Lower leg skin (tissue), 4 donors: ENCODE measurements around the gene FAM200B. TPM values are rescaled to one million over a fixed set of nuclear protein-coding genes. Genes with fewer than 3 reads are reported as not detected.

Experiments
- DNase-seq, 2 donors: peaks; one replicate each; pipeline ENCODE4 v3.0.0-alpha.2; 2019; ENCODE audit warnings: low spot score in 2 of 2
- H3K4me3 ChIP-seq: fragments of 200-600 bp; sonication (generic); 2 replicates; pipeline ENCODE4 v1.5.1; 2017; ENCODE audit warnings: mild to moderate bottlenecking, low read depth; ENCODE audit not compliant: poor library complexity, severe bottlenecking
- POLR2A ChIP-seq, 2 donors: fragments of 450-650 bp; IDR thresholded peaks; one replicate each; pipeline ENCODE4 v1.6.1; 2016 to 2017; ENCODE audit warnings: antibody characterized with exemption in 2 of 2, mild to moderate bottlenecking in 1 of 2, moderate library complexity in 1 of 2
- WGBS, 2 donors: methylation state at CpG; one replicate each; pipeline ENCODE4 v1.1.5; 2018; 5-methylcytosine and 5-hydroxymethylcytosine counted together
- intact Hi-C: fragments of 100-400 bp; cut with DNase I; formaldehyde crosslinking; loops from one replicate; pipeline ENCODE4 v1.15.0; 2023; ENCODE audit warnings: low total_unique reads
- total RNA-seq, 4 donors: library from RNA; depleted of rRNA; stranded (reverse); fragments of >200 nt; gene quantifications; one replicate each; pipeline ENCODE4 v1.1.0, GENCODE V29; 2016
- TF ChIP-seq, protein P1 (sequence below), 3 donors: fragments of 450-650 bp; IDR thresholded peaks; one replicate each; pipeline ENCODE4 v1.5.1; 2016; ENCODE audit warnings: antibody characterized with exemption in 3 of 3, mild to moderate bottlenecking in 3 of 3, moderate library complexity in 2 of 3

FAM200B gene
- total RNA-seq, 4 donors from 2014 or later, result 19.1 to 37.2 (median 28.9) TPM

DNA sequence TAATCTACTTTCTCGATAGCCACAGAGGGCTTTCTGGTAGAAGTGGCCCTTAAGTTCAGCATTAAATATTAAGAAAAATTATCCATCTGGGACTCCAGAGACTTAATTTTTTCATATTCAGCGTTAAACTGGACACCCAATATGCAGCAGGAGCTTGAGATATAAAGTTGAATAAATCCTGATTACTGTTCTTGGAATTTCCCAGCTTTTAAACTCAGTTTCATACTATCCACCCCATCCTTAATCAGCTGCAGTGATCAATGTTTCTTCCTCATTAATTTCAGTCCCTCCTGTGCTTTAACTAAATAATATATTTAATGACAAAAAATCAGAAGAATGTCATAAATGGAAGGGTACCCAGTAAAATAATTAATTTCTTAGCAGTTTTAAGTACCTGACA, 22.8 kb upstream of the FAM200B start:
- TF ChIP-seq, protein P1, sequence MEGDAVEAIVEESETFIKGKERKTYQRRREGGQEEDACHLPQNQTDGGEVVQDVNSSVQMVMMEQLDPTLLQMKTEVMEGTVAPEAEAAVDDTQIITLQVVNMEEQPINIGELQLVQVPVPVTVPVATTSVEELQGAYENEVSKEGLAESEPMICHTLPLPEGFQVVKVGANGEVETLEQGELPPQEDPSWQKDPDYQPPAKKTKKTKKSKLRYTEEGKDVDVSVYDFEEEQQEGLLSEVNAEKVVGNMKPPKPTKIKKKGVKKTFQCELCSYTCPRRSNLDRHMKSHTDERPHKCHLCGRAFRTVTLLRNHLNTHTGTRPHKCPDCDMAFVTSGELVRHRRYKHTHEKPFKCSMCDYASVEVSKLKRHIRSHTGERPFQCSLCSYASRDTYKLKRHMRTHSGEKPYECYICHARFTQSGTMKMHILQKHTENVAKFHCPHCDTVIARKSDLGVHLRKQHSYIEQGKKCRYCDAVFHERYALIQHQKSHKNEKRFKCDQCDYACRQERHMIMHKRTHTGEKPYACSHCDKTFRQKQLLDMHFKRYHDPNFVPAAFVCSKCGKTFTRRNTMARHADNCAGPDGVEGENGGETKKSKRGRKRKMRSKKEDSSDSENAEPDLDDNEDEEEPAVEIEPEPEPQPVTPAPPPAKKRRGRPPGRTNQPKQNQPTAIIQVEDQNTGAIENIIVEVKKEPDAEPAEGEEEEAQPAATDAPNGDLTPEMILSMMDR (IDR thresholded peaks at IDR 0.05), result no peak
- no peak for TF ChIP-seq POLR2A (IDR thresholded peaks at IDR 0.05)
- no peak for DNase-seq
- 90 to 96% methylated on average over 2 of the region's 2 CpGs for WGBS, 2 donors
- H3K4me3 ChIP-seq, result no peak overlapping the region
- intact Hi-C loops, result loop anchor here (10.0 kb wide), 1 partner anchor 654 kb away; the partner anchor contains the start of gene CPEB2

DNA sequence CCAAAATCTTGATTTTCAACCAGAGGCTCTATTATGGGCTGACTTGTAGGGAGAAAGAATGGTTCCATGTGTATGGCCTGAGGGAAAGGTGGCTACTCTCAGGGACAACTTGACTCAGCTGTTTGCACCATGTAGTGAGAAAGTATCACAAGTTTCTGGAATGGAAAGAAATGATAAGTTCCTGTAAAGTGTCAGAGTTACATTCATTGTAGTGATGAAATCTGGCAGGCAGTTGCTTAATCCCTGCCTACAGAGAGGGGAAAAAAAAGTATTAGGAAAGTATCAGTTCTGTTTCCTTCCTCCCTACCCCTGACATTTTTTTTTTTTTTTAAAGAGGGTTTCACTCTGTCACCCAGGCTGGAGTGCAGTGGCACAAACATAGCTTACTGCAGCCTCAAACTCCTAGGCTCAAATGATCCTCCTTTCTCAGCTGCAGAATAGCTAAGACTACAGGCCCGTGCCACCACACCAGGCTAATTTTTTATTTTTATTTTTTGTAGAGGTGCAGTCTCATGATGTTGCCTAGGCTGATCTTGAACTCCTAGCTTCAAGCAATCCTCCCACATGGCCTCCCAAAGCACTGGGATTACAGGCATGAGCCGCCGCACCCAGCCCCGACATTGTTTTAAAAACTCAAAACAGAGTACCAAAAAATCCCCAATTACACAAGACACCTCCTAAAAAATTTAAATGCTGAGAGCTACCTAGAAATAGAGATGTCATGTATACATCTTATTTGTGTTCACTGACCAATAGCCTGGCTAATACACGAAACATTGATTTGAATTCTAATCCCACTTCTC, 21.7 kb upstream of the FAM200B start:
- WGBS, 2 donors, result 88 to 98% methylated on average over 5 of the region's 5 CpGs
- intact Hi-C loops, result loop anchor here (10.0 kb wide), 1 partner anchor 655 kb away; the partner anchor contains the start of gene CPEB2
- peak in 1 of 2 donors; percentile 40 for DNase-seq
- H3K4me3 ChIP-seq, result no peak overlapping the region
- TF ChIP-seq, protein P1 (IDR thresholded peaks at IDR 0.05), result no peak
- TF ChIP-seq POLR2A (IDR thresholded peaks at IDR 0.05), result no peak

- DNase-seq, result no peak
- intact Hi-C loops, result no loop called here
- H3K4me3 ChIP-seq, result no peak overlapping the region
- WGBS, 2 donors, result 66 to 74% methylated on average over 3 of the region's 3 CpGs
- no peak for TF ChIP-seq POLR2A (IDR thresholded peaks at IDR 0.05)
- TF ChIP-seq, protein P1 (IDR thresholded peaks at IDR 0.05), result no peak
Measured at GRCh38 chr4:15665753-15666365, 15.8 kb upstream of the FAM200B start.

DNA sequence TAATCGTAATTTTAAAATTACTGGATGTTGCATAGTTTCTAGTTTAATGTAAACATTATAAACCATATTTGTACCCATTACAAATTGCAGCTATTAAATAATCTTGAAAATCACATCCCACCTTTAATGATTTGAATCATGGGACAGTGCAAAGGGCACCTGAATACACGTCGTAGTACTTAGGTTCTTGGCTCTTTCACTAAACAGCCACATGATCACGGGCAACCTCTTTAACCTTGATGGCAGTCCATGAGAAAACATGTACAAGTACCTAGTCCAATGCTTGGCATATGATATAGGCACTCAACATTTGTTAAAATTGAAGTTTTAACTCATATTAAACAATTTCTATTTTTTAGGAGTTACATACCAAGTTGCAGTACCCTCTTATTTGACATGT, 14.6 kb upstream of the FAM200B start:
- H3K4me3 ChIP-seq, result no peak overlapping the region
- TF ChIP-seq, protein P1 (IDR thresholded peaks at IDR 0.05), result no peak
- no peak for TF ChIP-seq POLR2A (IDR thresholded peaks at IDR 0.05)
- intact Hi-C loops, result no loop called here
- DNase-seq, result no peak
- 96 to 98% methylated on average over 4 of the region's 4 CpGs for WGBS, 2 donors

- DNase-seq, result no peak
- H3K4me3 ChIP-seq, result no peak overlapping the region
- WGBS, 2 donors, result 79 to 80% methylated on average over 1 of the region's 1 CpG
- no peak for TF ChIP-seq POLR2A (IDR thresholded peaks at IDR 0.05)
- TF ChIP-seq, protein P1 (IDR thresholded peaks at IDR 0.05), result no peak
- intact Hi-C loops, result no loop called here
Measured at GRCh38 chr4:15668566-15669435, 12.8 kb upstream of the FAM200B start.
